Epithelial cell of proximal tubule (primary cell): ENCODE data around the gene JARID2. TPM values are rescaled to one million over a fixed set of nuclear protein-coding genes. Genes with fewer than 3 reads are reported as not detected.
A peak's percentile ranks its signal among the peaks of the same experiment; 100 is the strongest.

ENCODE experiments used
- DNase-seq: peaks from one replicate; pipeline ENCODE4 v3.0.0-alpha.2; 2011; ENCODE audit warnings: low read depth
- H3K4me3 ChIP-seq: 2 replicates; pipeline ENCODE4 v1.5.1; 2011; ENCODE audit warnings: low read depth, mild to moderate bottlenecking, low read length
- total RNA-seq: library from RNA; depleted of rRNA; stranded (reverse); fragments of >200 nt; gene quantifications from 2 replicates; pipeline ENCODE4 v1.2.3, GENCODE V29; 2015
- TF ChIP-seq, protein P1 (sequence below): conservative IDR thresholded peaks from 2 replicates; pipeline ENCODE4 v1.5.1; 2012; ENCODE audit warnings: low read depth, mild to moderate bottlenecking, low read length

The JARID2 gene
- total RNA-seq, 1 donor from 2014 or later: 5.1 TPM

DNA sequence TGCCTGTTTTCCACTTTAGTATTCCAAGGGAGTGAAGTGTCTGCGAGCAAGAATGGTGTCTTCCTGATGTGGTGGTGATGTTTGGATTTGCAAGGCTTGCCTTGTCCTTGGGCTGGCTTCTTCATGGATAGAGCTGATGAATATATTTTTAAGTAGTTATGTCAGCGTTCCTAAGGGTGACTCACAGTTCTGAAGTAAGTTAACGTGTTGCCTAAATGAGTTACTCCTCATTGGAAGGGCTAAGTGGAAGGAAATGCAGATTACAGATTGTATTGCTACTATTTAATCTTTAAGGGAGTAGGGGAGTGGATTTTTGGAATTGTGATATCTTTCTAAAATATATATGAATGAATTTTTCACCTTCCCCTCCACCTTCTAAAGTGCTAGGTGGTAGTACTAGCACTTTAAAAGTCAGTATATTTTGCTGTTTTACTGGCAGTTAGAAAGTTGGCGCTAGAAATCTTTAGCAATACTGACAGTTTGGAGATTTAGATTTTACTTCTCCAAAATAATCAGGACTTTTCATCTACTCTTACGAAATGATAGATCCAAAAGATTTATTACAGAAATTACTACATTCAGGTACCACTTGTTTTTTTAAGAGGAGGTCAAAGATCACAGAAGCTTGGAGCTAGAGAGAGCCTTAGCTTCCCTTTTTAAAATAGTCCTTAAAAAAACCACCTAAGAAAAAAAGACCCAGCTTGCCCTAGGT, 197.4 kb downstream of the JARID2 start:
- TF ChIP-seq, protein P1, sequence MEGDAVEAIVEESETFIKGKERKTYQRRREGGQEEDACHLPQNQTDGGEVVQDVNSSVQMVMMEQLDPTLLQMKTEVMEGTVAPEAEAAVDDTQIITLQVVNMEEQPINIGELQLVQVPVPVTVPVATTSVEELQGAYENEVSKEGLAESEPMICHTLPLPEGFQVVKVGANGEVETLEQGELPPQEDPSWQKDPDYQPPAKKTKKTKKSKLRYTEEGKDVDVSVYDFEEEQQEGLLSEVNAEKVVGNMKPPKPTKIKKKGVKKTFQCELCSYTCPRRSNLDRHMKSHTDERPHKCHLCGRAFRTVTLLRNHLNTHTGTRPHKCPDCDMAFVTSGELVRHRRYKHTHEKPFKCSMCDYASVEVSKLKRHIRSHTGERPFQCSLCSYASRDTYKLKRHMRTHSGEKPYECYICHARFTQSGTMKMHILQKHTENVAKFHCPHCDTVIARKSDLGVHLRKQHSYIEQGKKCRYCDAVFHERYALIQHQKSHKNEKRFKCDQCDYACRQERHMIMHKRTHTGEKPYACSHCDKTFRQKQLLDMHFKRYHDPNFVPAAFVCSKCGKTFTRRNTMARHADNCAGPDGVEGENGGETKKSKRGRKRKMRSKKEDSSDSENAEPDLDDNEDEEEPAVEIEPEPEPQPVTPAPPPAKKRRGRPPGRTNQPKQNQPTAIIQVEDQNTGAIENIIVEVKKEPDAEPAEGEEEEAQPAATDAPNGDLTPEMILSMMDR: no peak
- DNase-seq: peak; percentile 36
- H3K4me3 ChIP-seq: no peak overlapping the region

DNA sequence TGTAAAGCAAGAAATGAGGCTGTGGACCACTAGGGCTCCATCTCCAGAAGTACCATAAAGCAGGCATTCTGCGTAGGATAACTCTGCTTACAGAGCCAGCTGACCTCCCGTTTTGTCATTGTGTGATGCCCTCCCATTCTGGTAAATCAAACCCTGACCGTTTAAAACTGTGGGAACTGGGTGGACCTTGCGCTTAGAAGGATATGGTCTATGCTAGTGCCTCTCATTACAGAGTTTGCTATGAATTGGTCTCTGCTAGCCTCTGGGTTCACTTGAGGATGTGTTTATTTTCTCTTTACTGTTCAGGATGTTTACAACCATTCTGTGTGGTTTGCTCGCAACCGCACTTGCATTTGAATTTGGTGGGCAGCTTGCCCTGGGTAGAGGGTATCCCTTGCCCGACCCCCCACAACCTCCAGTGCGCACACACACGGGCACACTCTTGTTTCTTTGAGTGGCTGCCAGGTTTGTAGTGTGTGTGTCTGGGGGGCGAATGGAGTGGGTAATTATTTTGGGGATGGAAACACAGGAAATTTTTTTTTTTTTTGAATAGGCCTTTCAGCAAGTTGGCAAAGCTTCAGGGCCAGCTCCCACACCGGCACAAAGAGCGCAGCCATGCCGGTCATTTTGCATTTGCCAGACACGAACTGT, 198.3 kb downstream of the JARID2 start:
- TF ChIP-seq, protein P1: no peak
- DNase-seq: no peak
- no peak overlapping the region for H3K4me3 ChIP-seq

DNA sequence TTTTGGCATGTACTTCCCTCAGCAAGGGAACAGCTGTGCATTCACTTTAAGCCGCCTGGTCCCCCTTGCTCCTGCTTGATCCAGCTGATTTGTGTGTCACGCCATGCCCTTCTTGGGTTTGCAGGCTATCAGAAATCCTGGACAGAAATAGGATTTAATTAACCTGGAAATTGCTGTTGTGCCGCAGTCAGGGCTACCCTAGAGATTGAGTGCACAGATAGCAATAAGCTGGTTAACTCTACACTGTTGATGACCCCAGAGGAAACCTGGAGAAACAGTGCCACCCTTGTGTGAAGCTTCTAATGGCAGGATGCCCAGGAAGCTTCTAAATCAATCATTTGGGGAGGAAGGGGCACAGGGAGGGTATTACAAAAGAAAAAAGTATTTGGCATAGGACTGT, 199.0 kb downstream of the JARID2 start:
- H3K4me3 ChIP-seq: no peak overlapping the region
- no peak for DNase-seq
- TF ChIP-seq, protein P1: peak; percentile 49

DNA sequence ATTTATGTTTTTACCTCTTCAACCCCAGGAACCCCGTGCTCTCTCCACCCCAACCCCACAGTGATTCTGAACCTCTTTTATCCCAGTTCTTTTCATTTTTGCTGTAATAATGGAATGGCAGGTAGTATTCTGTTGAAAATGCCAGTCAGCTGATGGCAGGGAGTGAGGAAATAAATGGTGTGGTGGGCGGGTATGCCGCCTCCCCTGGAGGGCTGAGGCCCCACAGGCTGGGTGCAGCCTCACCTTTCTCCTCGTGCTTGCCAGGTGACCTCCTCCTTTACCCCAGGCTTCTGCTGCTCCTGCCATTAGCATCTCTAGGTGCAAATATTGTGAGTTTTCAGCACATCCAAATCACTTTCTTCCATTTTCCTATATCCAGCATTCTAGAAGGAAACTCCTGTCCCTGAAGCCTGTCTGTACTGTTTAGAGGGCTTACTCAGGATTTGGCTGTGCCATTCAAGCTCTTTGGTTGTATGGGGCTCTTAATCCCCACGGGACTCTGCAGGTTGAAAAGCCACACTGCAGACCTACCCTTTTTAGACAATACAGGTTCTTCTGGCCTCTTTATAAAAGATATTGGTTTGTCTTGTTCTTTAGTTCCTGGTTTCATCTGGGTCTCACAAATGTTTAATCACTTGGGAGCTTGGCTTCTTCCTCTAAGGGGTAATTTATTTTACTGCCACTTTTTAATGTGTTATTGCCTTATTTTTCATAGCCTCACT, 201.8 kb downstream of the JARID2 start:
- TF ChIP-seq, protein P1: no peak
- no peak for DNase-seq
- no peak overlapping the region for H3K4me3 ChIP-seq

DNA sequence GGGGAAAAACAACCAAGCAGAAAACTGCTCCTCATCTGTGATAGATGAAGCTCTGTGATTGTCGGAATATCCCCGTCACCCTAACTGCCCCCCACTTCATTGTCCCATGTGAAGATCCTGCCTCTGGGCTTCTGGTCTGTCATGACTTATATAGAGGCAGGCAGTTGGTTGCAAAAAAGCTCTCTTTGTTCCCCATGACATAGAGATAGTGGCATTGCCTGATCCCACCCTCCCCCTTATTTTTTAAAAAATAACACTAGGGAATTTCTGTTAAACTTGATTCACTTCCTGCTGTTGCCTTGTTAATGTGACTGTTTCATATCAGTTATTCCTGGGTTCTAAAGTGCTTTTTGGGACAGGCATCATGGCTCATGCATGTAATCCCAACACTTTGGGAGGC, 203.1 kb downstream of the JARID2 start:
- no peak for DNase-seq
- TF ChIP-seq, protein P1: no peak
- no peak overlapping the region for H3K4me3 ChIP-seq

- TF ChIP-seq, protein P1: no peak
- no peak overlapping the region for H3K4me3 ChIP-seq
- no peak for DNase-seq
Measured at GRCh38 chr6:15451738-15452137, 205.9 kb downstream of the JARID2 start.
